B cell (primary cell): Measurements from ENCODE around the gene CAV1. TPM values are rescaled to one million over a fixed set of nuclear protein-coding genes. Genes with fewer than 3 reads are reported as not detected.

Experiments
- ATAC-seq: fragments of 200-7000 bp; cut with Tn5 transposase; one replicate; pipeline ENCODE4 v1.10.0; 2021; ENCODE audit warnings: low read depth, mild to moderate bottlenecking, moderate number of reproducible peaks, moderate library complexity
- CTCF ChIA-PET: fragments of 350-600 bp; sonication (Branson Sonifier 250); formaldehyde crosslinking; loops from one replicate; lab custom pipeline; 2021; ENCODE audit warnings: antibody characterized with exemption, inconsistent platforms; lab: Charles Lee
- POLR2A ChIA-PET: fragments of 350-600 bp; sonication (Branson Sonifier 250); formaldehyde crosslinking; loops from one replicate; lab custom pipeline; 2021; ENCODE audit warnings: antibody characterized with exemption; lab: Charles Lee
- DNase-seq: peaks from one replicate; pipeline ENCODE4 v3.0.0; 2013
- H2AFZ ChIP-seq: 2 replicates; pipeline ENCODE4 v1.6.1; 2012; ENCODE audit warnings: mild to moderate bottlenecking, low read depth, low read length; ENCODE audit not compliant: insufficient read depth, poor library complexity, severe bottlenecking
- H3K27ac ChIP-seq, 2 donors: 1 replicate in 1 of 2; 2 replicates in 1 of 2; pipeline ENCODE4 v1.5.1; 2012 to 2013; ENCODE audit warnings: low read length in 2 of 2, mild to moderate bottlenecking in 2 of 2, moderate library complexity in 1 of 2
- H3K27me3 ChIP-seq, 4 experiments: fragments of 200-600 bp in 1 of 4; sonication (generic) in 1 of 4; replicated peaks in 1 of 4; 1 replicate in 2 of 4; 2 replicates in 2 of 4; pipeline versions ENCODE4 v1.6.1 to v1.7.0; 2013 to 2016; ENCODE audit warnings: low read length in 3 of 4, mild to moderate bottlenecking in 2 of 4, mixed read lengths in 1 of 4, moderate library complexity in 1 of 4; ENCODE audit not compliant: insufficient read depth in 4 of 4, control insufficient read depth in 3 of 4; ENCODE audit errors: control extremely low read depth in 1 of 4
- H3K36me3 ChIP-seq, 2 experiments: replicated peaks in 1 of 2; 1 replicate in 1 of 2; 2 replicates in 1 of 2; pipeline versions ENCODE4 v1.6.1 to v1.7.1; 2013; ENCODE audit warnings: low read length in 1 of 2; ENCODE audit not compliant: insufficient read depth in 2 of 2, control insufficient read depth in 1 of 2; ENCODE audit errors: control extremely low read depth in 1 of 2, extremely low read depth in 1 of 2
- H3K4me1 ChIP-seq, 2 donors: fragments of 200-600 bp in 1 of 2; sonication (generic) in 1 of 2; 1 replicate in 1 of 2; 2 replicates in 1 of 2; pipeline versions ENCODE4 v1.5.1 to v1.6.1; 2013 to 2017; ENCODE audit warnings: low read length in 2 of 2; ENCODE audit not compliant: control insufficient read depth in 2 of 2, insufficient read depth in 2 of 2
- H3K4me2 ChIP-seq: replicated peaks from 2 replicates; pipeline ENCODE3; 2012; ENCODE audit warnings: mild to moderate bottlenecking, low read depth, low read length; ENCODE audit not compliant: poor library complexity, severe bottlenecking
- H3K4me3 ChIP-seq, 5 experiments: fragments of 200-600 bp in 1 of 5; sonication (generic) in 1 of 5; 1 replicate in 3 of 5; 2 replicates in 2 of 5; pipeline versions ENCODE4 v1.5.1 to v1.7.0; 2011 to 2016; ENCODE audit warnings: low read length in 4 of 5, mild to moderate bottlenecking in 4 of 5, low read depth in 2 of 5, control low read depth in 1 of 5, moderate library complexity in 1 of 5; ENCODE audit not compliant: insufficient read depth in 1 of 5; ENCODE audit errors: control extremely low read depth in 1 of 5, extremely low read depth in 1 of 5
- H3K79me2 ChIP-seq: fragments of 200-600 bp; sonication (generic); one replicate; pipeline ENCODE4 v1.6.0; 2016; ENCODE audit warnings: low read length; ENCODE audit not compliant: control insufficient read depth, insufficient read depth
- H3K9ac ChIP-seq: fragments of 200-600 bp; sonication (generic); 2 replicates; pipeline ENCODE4 v1.6.1; 2017; ENCODE audit warnings: mild to moderate bottlenecking, low read length, moderate library complexity
- H3K9me3 ChIP-seq, 3 donors: one replicate each; pipeline versions ENCODE4 v1.6.1 to v1.7.1; 2013; ENCODE audit warnings: low read length in 2 of 3; ENCODE audit not compliant: control insufficient read depth in 2 of 3, insufficient read depth in 1 of 3; ENCODE audit errors: control extremely low read depth in 1 of 3
- H4K20me1 ChIP-seq: 2 replicates; pipeline ENCODE4 v1.6.0; 2012; ENCODE audit warnings: mild to moderate bottlenecking, low read length; ENCODE audit not compliant: insufficient read depth, control insufficient read depth, poor library complexity, severe bottlenecking
- H3K27ac Mint-ChIP-seq: one replicate; pipeline ENCODE4 v1.8.0; 2021; ENCODE audit warnings: mixed read lengths
- H3K27me3 Mint-ChIP-seq: one replicate; pipeline ENCODE4 v1.8.0; 2021; ENCODE audit warnings: mixed read lengths
- H3K4me1 Mint-ChIP-seq: one replicate; pipeline ENCODE4 v1.8.0; 2021; ENCODE audit warnings: mixed read lengths
- H3K4me3 Mint-ChIP-seq: one replicate; pipeline ENCODE4 v1.8.0; 2021; ENCODE audit warnings: mixed read lengths
- H3K9me3 Mint-ChIP-seq: one replicate; pipeline ENCODE4 v1.8.0; 2022; ENCODE audit warnings: mixed read lengths; ENCODE audit not compliant: insufficient read depth
- EZH2 ChIP-seq: IDR thresholded peaks from 2 replicates; pipeline ENCODE4 v1.6.1; 2012; ENCODE audit warnings: borderline replicate concordance, low read depth, mild to moderate bottlenecking, moderate library complexity, low read length; ENCODE audit not compliant: insufficient read depth, poor library complexity, severe bottlenecking
- WGBS: methylation state at CpG from one replicate; pipeline ENCODE4 v1.1.5; 2013; ENCODE audit warnings: missing lambda C conversion rate; ENCODE audit not compliant: insufficient coverage; 5-methylcytosine and 5-hydroxymethylcytosine counted together
- intact Hi-C: fragments of 100-400 bp; cut with micrococcal nuclease; formaldehyde crosslinking; loops from one replicate; pipeline ENCODE4 v1.10.0; 2022
- polyA plus RNA-seq: library from polyadenylated mRNA; depleted of rRNA; stranded (reverse); fragments of >200 nt; gene quantifications from 2 replicates; pipeline ENCODE4 v1.2.3, GENCODE V29; 2012
- total RNA-seq, 2 donors: library from RNA; stranded (reverse); fragments of 120-200 nt in 1 of 2; gene quantifications; 1 replicate in 1 of 2; 2 replicates in 1 of 2; pipeline versions ENCODE4 v1.2.3 to v1.2.4, GENCODE V29; 2013 to 2022
- TF ChIP-seq, protein P1 (sequence below): fragments of 200-600 bp; IDR thresholded peaks from one replicate; pipeline ENCODE4 v1.8.0; 2022; ENCODE audit warnings: antibody characterized with exemption, mild to moderate bottlenecking

The CAV1 gene
- total and polyA plus RNA-seq, 2 donors (not counting 1 experiment from before 2014, with no cell fraction given), result 0.95 to 1.9 TPM

GRCh38 chr7:116526897-116527296, 2.1 kb downstream of the CAV1 start:
- H3K27me3 ChIP-seq, result peaks cover 0 to 42% (median 28%) of the 10 kb centered on the region in 4 experiments
- POLR2A ChIA-PET, result no interaction called here

DNA sequence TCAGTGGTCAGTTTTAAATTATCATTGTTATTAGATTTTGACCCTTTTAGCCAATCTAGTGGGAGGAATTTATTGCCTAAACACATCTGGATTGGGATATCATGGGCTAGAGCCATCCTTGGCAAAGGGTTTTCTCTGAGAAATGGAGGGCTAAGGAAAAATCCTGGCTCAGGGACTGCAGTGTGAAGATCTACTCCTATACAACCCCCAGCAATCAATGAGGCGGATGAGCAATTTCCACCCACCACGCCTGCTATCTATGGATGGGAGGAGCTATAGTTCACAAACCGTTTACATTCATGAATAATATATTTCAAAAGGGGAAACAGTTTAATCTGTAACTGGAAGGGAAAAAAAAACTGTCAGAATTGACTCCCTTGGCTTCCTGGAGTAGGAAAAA, 2.7 kb downstream of the CAV1 start:
- WGBS, result no CpG with 5 or more reads among the region's 3 CpGs
- TF ChIP-seq, protein P1, sequence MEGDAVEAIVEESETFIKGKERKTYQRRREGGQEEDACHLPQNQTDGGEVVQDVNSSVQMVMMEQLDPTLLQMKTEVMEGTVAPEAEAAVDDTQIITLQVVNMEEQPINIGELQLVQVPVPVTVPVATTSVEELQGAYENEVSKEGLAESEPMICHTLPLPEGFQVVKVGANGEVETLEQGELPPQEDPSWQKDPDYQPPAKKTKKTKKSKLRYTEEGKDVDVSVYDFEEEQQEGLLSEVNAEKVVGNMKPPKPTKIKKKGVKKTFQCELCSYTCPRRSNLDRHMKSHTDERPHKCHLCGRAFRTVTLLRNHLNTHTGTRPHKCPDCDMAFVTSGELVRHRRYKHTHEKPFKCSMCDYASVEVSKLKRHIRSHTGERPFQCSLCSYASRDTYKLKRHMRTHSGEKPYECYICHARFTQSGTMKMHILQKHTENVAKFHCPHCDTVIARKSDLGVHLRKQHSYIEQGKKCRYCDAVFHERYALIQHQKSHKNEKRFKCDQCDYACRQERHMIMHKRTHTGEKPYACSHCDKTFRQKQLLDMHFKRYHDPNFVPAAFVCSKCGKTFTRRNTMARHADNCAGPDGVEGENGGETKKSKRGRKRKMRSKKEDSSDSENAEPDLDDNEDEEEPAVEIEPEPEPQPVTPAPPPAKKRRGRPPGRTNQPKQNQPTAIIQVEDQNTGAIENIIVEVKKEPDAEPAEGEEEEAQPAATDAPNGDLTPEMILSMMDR, result no peak
- TF ChIP-seq EZH2, result no peak
- peaks cover 39% of the 10 kb centered on the region for H3K27me3 Mint-ChIP-seq
- no peak overlapping the region for H2AFZ ChIP-seq
- no peak overlapping the region for H3K4me3 ChIP-seq
- H3K27me3 ChIP-seq, result peaks cover 0 to 42% (median 28%) of the 10 kb centered on the region in 4 experiments
- peaks cover 26% of the 10 kb centered on the region for H3K4me1 Mint-ChIP-seq
- no peak overlapping the region for H3K27ac ChIP-seq
- DNase-seq, result no peak
- peaks cover 12 to 27% of the 10 kb centered on the region in 2 donors for H3K4me1 ChIP-seq
- no peaks in the 10 kb centered on the region for H3K9me3 ChIP-seq
- H3K4me2 ChIP-seq, result no peak overlapping the region
- no peak overlapping the region for H3K9ac ChIP-seq
- H3K36me3 ChIP-seq, result no peaks in the 10 kb centered on the region
- ChIA-PET CTCF (interaction anchor here (0.6 to 3.8 kb wide), 5 partner anchors 23 to 355 kb away, joined by 3 to 48 read pairs (median 6); no protein-coding TSS in a partner anchor), POLR2A (no interaction called here)
- intact Hi-C loops, result loop anchor here (2.0 to 10.0 kb wide), 4 partner anchors 35 to 427 kb away; partner anchors contain the start of gene ST7
- H3K4me3 Mint-ChIP-seq, result peak overlapping the region; percentile 96
- no peaks in the 10 kb centered on the region for H3K9me3 Mint-ChIP-seq
- H3K79me2 ChIP-seq, result no peaks in the 10 kb centered on the region
- H4K20me1 ChIP-seq, result no peaks in the 10 kb centered on the region
- no peak for ATAC-seq
- H3K27ac Mint-ChIP-seq, result no peak overlapping the region

More at GRCh38 chr7:116526897-116527296, 2.1 kb downstream of the CAV1 start:
- H2AFZ ChIP-seq, result peak overlapping the region; percentile 86
- peak overlapping the region; percentile 96 for H3K4me3 Mint-ChIP-seq
- peaks cover 12 to 27% of the 10 kb centered on the region in 2 donors for H3K4me1 ChIP-seq
- H3K27ac ChIP-seq, result no peak overlapping the region
- H4K20me1 ChIP-seq, result no peaks in the 10 kb centered on the region
- H3K27me3 Mint-ChIP-seq, result peaks cover 44% of the 10 kb centered on the region
- H3K4me1 Mint-ChIP-seq, result peaks cover 26% of the 10 kb centered on the region
- H3K9me3 Mint-ChIP-seq, result no peaks in the 10 kb centered on the region
- WGBS, result no CpG with 5 or more reads among the region's 5 CpGs
- intact Hi-C loops, result loop anchor here (1.0 to 10.0 kb wide), 7 partner anchors 16 to 428 kb away; partner anchors contain the start of gene ST7
- no peaks in the 10 kb centered on the region for H3K9me3 ChIP-seq
- no peaks in the 10 kb centered on the region for H3K79me2 ChIP-seq
- no peak for DNase-seq
- no peaks in the 10 kb centered on the region for H3K36me3 ChIP-seq
- H3K9ac ChIP-seq, result peak overlapping the region; percentile 72
- CTCF ChIA-PET, result interaction anchor here (0.6 to 3.8 kb wide), 23 partner anchors 8 to 388 kb away, joined by 3 to 48 read pairs (median 6); no protein-coding TSS in a partner anchor
- peak overlapping the region; percentile 97 for H3K4me2 ChIP-seq
- no peak for TF ChIP-seq EZH2
- TF ChIP-seq, protein P1, result no peak
- H3K4me3 ChIP-seq, result peak overlapping the region in 2 of 5 experiments; percentile 75 to 84
- ATAC-seq, result no peak
- no peak overlapping the region for H3K27ac Mint-ChIP-seq
